ENCODE data around the gene PEX14.

DNA sequence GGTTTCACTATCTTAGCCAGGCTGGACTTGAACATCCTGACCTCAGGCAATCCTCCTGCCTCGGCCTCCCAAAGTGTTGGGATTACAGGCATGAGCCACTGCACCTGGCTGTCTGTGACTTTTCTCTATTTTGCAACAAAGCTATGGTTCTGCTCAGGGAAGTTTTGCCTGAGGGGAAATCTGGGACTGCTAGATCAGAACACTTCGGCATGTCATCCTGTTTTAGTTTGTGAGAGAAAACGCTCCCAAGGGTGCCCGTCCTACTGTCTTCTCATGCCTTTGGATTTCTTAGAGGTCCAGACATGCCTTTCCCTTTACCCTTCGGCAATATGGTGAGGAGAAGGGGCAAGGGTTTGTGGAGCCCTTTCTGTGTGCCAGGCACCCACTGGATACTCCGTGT is 30.5 kb upstream of the PEX14 start:
- TF ChIP-seq, protein P1, sequence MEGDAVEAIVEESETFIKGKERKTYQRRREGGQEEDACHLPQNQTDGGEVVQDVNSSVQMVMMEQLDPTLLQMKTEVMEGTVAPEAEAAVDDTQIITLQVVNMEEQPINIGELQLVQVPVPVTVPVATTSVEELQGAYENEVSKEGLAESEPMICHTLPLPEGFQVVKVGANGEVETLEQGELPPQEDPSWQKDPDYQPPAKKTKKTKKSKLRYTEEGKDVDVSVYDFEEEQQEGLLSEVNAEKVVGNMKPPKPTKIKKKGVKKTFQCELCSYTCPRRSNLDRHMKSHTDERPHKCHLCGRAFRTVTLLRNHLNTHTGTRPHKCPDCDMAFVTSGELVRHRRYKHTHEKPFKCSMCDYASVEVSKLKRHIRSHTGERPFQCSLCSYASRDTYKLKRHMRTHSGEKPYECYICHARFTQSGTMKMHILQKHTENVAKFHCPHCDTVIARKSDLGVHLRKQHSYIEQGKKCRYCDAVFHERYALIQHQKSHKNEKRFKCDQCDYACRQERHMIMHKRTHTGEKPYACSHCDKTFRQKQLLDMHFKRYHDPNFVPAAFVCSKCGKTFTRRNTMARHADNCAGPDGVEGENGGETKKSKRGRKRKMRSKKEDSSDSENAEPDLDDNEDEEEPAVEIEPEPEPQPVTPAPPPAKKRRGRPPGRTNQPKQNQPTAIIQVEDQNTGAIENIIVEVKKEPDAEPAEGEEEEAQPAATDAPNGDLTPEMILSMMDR (optimal IDR thresholded peaks at IDR 0.05 in 1 of 3, IDR thresholded peaks at IDR 0.05 in 1 of 3, conservative IDR thresholded peaks at IDR 0.05 in 1 of 3; ENCODE audit: extremely low read depth in 1 of 3, insufficient read depth in 2 of 3, low read length in 3 of 3): no peak
- TF ChIP-seq EZH2 (IDR thresholded peaks at IDR 0.05; ENCODE audit: low read length): no peak

Measured in keratinocyte (primary cell).